ENCODE measurements around the gene ATPAF1. TPM values are rescaled to one million over a fixed set of nuclear protein-coding genes. Genes with fewer than 3 reads are reported as not detected.

ATPAF1 gene
- total RNA-seq, 1 donor from 2014 or later: 35.7 TPM

GRCh38 chr1:46675549-46676314 lies 7.6 kb upstream of the ATPAF1 start:
- H3K27ac Mint-ChIP-seq (ENCODE audit: unreplicated experiment): no peak overlapping the region
- peaks cover 34% of the 10 kb centered on the region for H3K36me3 Mint-ChIP-seq (ENCODE audit: unreplicated experiment)
- TF ChIP-seq CTCF (IDR thresholded peaks at IDR 0.05): no peak
- H3K4me1 Mint-ChIP-seq (ENCODE audit: unreplicated experiment): no peaks in the 10 kb centered on the region
- H3K4me3 Mint-ChIP-seq (ENCODE audit: unreplicated experiment): no peak overlapping the region
- H3K9me3 Mint-ChIP-seq (ENCODE audit: unreplicated experiment): no peaks in the 10 kb centered on the region
- no peak for DNase-seq (ENCODE audit: extremely low spot score, unreplicated experiment)
- H3K27me3 Mint-ChIP-seq (ENCODE audit: unreplicated experiment): no peaks in the 10 kb centered on the region

- Mint-ChIP-seq H3K27me3 (ENCODE audit: unreplicated experiment) (no peaks in the 10 kb centered on the region), H3K36me3 (ENCODE audit: unreplicated experiment) (peaks cover 21% of the 10 kb centered on the region), H3K27ac (ENCODE audit: unreplicated experiment) (no peak overlapping the region), H3K4me1 (ENCODE audit: unreplicated experiment) (no peaks in the 10 kb centered on the region), H3K4me3 (ENCODE audit: unreplicated experiment) (no peak overlapping the region), H3K9me3 (ENCODE audit: unreplicated experiment) (no peaks in the 10 kb centered on the region)
- TF ChIP-seq CTCF (IDR thresholded peaks at IDR 0.05): no peak
- no peak for DNase-seq (ENCODE audit: extremely low spot score, unreplicated experiment)
Measured at GRCh38 chr1:46673749-46674182, 5.6 kb upstream of the ATPAF1 start.

GRCh38 chr1:46672696-46673095 lies 4.5 kb upstream of the ATPAF1 start:
- Mint-ChIP-seq H3K4me1 (ENCODE audit: unreplicated experiment) (no peaks in the 10 kb centered on the region), H3K4me3 (ENCODE audit: unreplicated experiment) (no peak overlapping the region), H3K27me3 (ENCODE audit: unreplicated experiment) (no peaks in the 10 kb centered on the region), H3K27ac (ENCODE audit: unreplicated experiment) (no peak overlapping the region), H3K9me3 (ENCODE audit: unreplicated experiment) (no peaks in the 10 kb centered on the region), H3K36me3 (ENCODE audit: unreplicated experiment) (peaks cover 12% of the 10 kb centered on the region)
- DNase-seq (ENCODE audit: extremely low spot score, unreplicated experiment): no peak
- TF ChIP-seq CTCF (IDR thresholded peaks at IDR 0.05): no peak

GRCh38 chr1:46671554-46671953 lies 3.4 kb upstream of the ATPAF1 start, which contains the start of gene TEX38:
Gene TEX38 (plus strand): TSS chr1:46671854. CDS start chr1:46671935, 81 bp downstream.
- Mint-ChIP-seq H3K36me3 (ENCODE audit: unreplicated experiment) (peaks cover 7% of the 10 kb centered on the region), H3K4me3 (ENCODE audit: unreplicated experiment) (no peak within 1 kb of the TSS), H3K9me3 (ENCODE audit: unreplicated experiment) (no peaks in the 10 kb centered on the region), H3K27me3 (ENCODE audit: unreplicated experiment) (no peaks in the 10 kb centered on the region), H3K27ac (ENCODE audit: unreplicated experiment) (no peak within 1 kb of the TSS), H3K4me1 (ENCODE audit: unreplicated experiment) (peaks cover 11% of the 10 kb centered on the region)
- DNase-seq (ENCODE audit: extremely low spot score, unreplicated experiment): no peak
- TF ChIP-seq CTCF (IDR thresholded peaks at IDR 0.05): no peak

- no peaks in the 10 kb centered on the region for H3K9me3 Mint-ChIP-seq (ENCODE audit: unreplicated experiment)
- H3K36me3 Mint-ChIP-seq (ENCODE audit: unreplicated experiment): peaks cover 5% of the 10 kb centered on the region
- no peak for DNase-seq (ENCODE audit: extremely low spot score, unreplicated experiment)
- no peaks in the 10 kb centered on the region for H3K27me3 Mint-ChIP-seq (ENCODE audit: unreplicated experiment)
- no peak overlapping the region for H3K4me3 Mint-ChIP-seq (ENCODE audit: unreplicated experiment)
- H3K27ac Mint-ChIP-seq (ENCODE audit: unreplicated experiment): no peak overlapping the region
- peaks cover 12% of the 10 kb centered on the region for H3K4me1 Mint-ChIP-seq (ENCODE audit: unreplicated experiment)
- TF ChIP-seq CTCF (IDR thresholded peaks at IDR 0.05): no peak
Measured at GRCh38 chr1:46670134-46670533, 2.0 kb upstream of the ATPAF1 start.

Measured in osteocyte (in vitro differentiated cells).